AG04450 (cell line): Measurements from ENCODE around the gene PLCD1. TPM values are rescaled to one million over a fixed set of nuclear protein-coding genes. Genes with fewer than 3 reads are reported as not detected.
"Not testable (repeated sequence)": the region's sequence is repeated elsewhere in the genome, so short reads cannot be mapped to it uniquely, and the experiment has no call there.

Experiments
- CTCF ChIA-PET: fragments of 300-600, 350-600 bp; formaldehyde crosslinking; extraction: SDS; loops from one replicate; lab custom pipeline; 2022; ENCODE audit warnings: antibody characterized with exemption, inconsistent platforms; lab: Charles Lee
- POLR2A ChIA-PET: fragments of 350-600 bp; formaldehyde crosslinking; extraction: SDS; loops from one replicate; lab custom pipeline; 2021; ENCODE audit warnings: antibody characterized with exemption, inconsistent platforms; lab: Yijun Ruan, JAX
- DNase-seq: peaks from one replicate; pipeline ENCODE4 v3.0.0-alpha.2; 2011; ENCODE audit warnings: low read depth, low spot score
- H3K27ac ChIP-seq: one replicate; pipeline ENCODE4 v1.5.1; 2012; ENCODE audit warnings: low read depth, low read length, control low read depth
- H3K27me3 ChIP-seq: one replicate; pipeline ENCODE4 v1.6.0; 2012; ENCODE audit warnings: low read length; ENCODE audit not compliant: control insufficient read depth, insufficient read depth
- H3K4me3 ChIP-seq: 2 replicates; pipeline ENCODE4 v1.5.1; 2011; ENCODE audit warnings: mild to moderate bottlenecking, low read depth, low read length, control low read depth
- H3K9me3 ChIP-seq: 2 replicates; pipeline ENCODE4 v1.5.1; 2012; ENCODE audit warnings: low read length; ENCODE audit not compliant: control insufficient read depth, insufficient read depth
- polyA plus RNA-seq: library from polyadenylated mRNA; depleted of rRNA; stranded (reverse); fragments of >200 nt; gene quantifications from 2 replicates; pipeline ENCODE4 v1.2.3, GENCODE V29; 2011
- TF ChIP-seq, protein P1 (sequence below): IDR thresholded peaks from 2 replicates; pipeline ENCODE4 v1.5.1; 2011; ENCODE audit warnings: low read depth, low read length, control low read depth, inconsistent platforms

PLCD1 gene
- polyA plus RNA-seq, 1 experiment, result 14.4 TPM

GRCh38 chr3:38036906-38037305 lies 7.5 kb upstream of the PLCD1 start:
- H3K27me3 ChIP-seq, result no peaks in the 10 kb centered on the region
- no peak for DNase-seq
- no peak overlapping the region for H3K4me3 ChIP-seq
- ChIA-PET POLR2A (no interaction called here), CTCF (interaction anchor here (0.5 kb wide), 1 partner anchor 24 kb away, joined by 4 read pairs; no protein-coding TSS in a partner anchor)
- H3K9me3 ChIP-seq, result no peaks in the 10 kb centered on the region
- H3K27ac ChIP-seq, result no peak overlapping the region
- TF ChIP-seq, protein P1, sequence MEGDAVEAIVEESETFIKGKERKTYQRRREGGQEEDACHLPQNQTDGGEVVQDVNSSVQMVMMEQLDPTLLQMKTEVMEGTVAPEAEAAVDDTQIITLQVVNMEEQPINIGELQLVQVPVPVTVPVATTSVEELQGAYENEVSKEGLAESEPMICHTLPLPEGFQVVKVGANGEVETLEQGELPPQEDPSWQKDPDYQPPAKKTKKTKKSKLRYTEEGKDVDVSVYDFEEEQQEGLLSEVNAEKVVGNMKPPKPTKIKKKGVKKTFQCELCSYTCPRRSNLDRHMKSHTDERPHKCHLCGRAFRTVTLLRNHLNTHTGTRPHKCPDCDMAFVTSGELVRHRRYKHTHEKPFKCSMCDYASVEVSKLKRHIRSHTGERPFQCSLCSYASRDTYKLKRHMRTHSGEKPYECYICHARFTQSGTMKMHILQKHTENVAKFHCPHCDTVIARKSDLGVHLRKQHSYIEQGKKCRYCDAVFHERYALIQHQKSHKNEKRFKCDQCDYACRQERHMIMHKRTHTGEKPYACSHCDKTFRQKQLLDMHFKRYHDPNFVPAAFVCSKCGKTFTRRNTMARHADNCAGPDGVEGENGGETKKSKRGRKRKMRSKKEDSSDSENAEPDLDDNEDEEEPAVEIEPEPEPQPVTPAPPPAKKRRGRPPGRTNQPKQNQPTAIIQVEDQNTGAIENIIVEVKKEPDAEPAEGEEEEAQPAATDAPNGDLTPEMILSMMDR, result no peak

DNA sequence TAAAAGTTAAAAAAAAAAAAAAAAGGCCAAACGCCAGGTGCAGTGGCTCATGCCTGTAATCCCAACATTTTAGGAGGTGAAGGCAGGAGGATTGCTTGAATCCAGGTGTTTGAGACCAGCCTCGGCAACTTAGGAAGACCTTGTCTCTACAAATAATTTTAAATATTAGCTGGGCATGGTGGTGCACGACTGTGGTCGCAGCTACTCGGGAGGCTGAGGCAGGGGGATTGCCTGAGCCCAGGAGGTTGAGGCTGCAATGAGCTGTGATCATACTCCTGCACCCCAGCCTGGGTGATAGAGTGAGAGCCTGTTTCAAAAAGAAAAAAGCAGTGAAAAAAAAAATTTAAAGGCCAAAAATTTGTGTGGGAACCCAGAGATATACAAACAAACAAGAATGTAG lies 6.8 kb upstream of the PLCD1 start:
- TF ChIP-seq, protein P1, result no peak
- ChIA-PET POLR2A (no interaction called here), CTCF (no interaction called here)
- H3K9me3 ChIP-seq, result no peaks in the 10 kb centered on the region
- no peaks in the 10 kb centered on the region for H3K27me3 ChIP-seq
- H3K4me3 ChIP-seq, result no peak overlapping the region
- DNase-seq, result no peak
- no peak overlapping the region for H3K27ac ChIP-seq

DNA sequence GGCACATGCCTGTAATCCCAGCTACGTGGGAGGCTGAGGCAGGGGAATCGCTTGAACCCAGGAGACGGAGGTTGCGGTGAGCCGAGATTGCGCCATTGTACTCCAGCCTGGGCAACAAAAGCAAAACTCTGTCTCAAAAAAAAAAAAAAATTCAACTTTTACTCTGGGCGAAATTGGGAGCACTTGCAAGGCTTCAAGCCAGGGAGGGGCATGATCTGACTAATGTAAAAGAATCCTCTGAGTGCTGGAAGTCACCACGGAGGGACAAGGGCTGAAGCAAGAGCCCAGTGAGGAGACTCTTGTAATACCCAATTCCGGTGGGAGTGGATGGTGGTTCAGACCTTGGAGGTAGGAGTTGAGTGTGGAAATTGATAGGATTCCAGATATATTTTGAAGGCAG lies 4.9 kb upstream of the PLCD1 start:
- DNase-seq, H3K27me3 ChIP-seq, POLR2A ChIA-PET, H3K9me3 ChIP-seq, H3K4me3 ChIP-seq, CTCF ChIA-PET, H3K27ac ChIP-seq: not testable (repeated sequence)

DNA sequence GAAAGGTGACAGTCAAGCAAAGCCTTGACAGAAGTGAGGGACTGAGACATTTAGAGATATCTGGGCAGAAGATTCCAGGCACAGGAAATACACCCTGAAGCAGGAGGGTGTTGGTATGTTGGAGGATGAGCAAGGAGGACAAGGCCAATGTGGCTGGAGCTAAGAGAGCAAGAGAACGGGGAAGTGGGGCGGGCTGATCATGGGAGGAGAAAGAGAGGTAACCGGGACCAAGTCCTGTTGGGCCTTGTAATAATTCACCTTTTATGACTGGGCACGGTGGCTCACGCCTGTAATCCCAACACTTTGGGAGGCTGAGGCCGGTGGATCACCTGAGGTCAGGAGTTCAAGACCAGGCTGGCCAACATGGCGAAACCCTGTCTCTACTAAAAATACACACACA lies 4.1 kb upstream of the PLCD1 start:
- DNase-seq, H3K4me3 ChIP-seq, CTCF ChIA-PET, H3K9me3 ChIP-seq, H3K27ac ChIP-seq, H3K27me3 ChIP-seq, POLR2A ChIA-PET: not testable (repeated sequence)

- DNase-seq, result no peak
- no peak overlapping the region for H3K27ac ChIP-seq
- TF ChIP-seq, protein P1, result no peak
- no peak overlapping the region for H3K4me3 ChIP-seq
- no peaks in the 10 kb centered on the region; the same call in 1 of the 2 replicates for H3K9me3 ChIP-seq
- ChIA-PET CTCF (no interaction called here), POLR2A (interaction anchor here (0.8 kb wide), 1 partner anchor 38 kb away, joined by 9 read pairs; no protein-coding TSS in a partner anchor)
- no peaks in the 10 kb centered on the region for H3K27me3 ChIP-seq
These were observed 3.0 kb upstream of the PLCD1 start for GRCh38 chr3:38032328-38032865.
